Karpas-422 (cell line): ENCODE data around the gene AMDHD1. TPM values are rescaled to one million over a fixed set of nuclear protein-coding genes. Genes with fewer than 3 reads are reported as not detected.

Source experiments
- DNase-seq: peaks from one replicate; pipeline ENCODE4 v3.0.0-alpha.2; 2015
- H2AFZ ChIP-seq: fragments of 200-600 bp; sonication (generic); 2 replicates; pipeline ENCODE4 v1.6.1; 2014; ENCODE audit warnings: antibody characterized with exemption, low read length, mixed read lengths
- H3K27ac ChIP-seq: fragments of 200-600 bp; sonication (generic); 2 replicates; pipeline ENCODE4 v1.5.1; 2014; ENCODE audit warnings: mild to moderate bottlenecking, low read length, moderate library complexity
- H3K27me3 ChIP-seq: fragments of 200-600 bp; sonication (generic); 2 replicates; pipeline ENCODE4 v1.6.1; 2014; ENCODE audit warnings: low read length, mixed read lengths
- H3K36me3 ChIP-seq: fragments of 200-600 bp; sonication (generic); 2 replicates; pipeline ENCODE4 v1.6.1; 2014; ENCODE audit warnings: low read length, mixed read lengths; ENCODE audit not compliant: insufficient read depth
- H3K4me1 ChIP-seq: fragments of 200-600 bp; sonication (generic); 2 replicates; pipeline ENCODE4 v1.6.1; 2014; ENCODE audit warnings: mild to moderate bottlenecking, low read length, mixed read lengths
- H3K4me2 ChIP-seq: fragments of 200-600 bp; sonication (generic); 2 replicates; pipeline ENCODE4 v1.6.1; 2014; ENCODE audit warnings: low read length, low read depth, mild to moderate bottlenecking; ENCODE audit not compliant: poor library complexity, severe bottlenecking
- H3K4me3 ChIP-seq: fragments of 200-600 bp; sonication (generic); 2 replicates; pipeline ENCODE4 v1.5.1; 2014; ENCODE audit warnings: mild to moderate bottlenecking, antibody characterized with exemption, low read length, mixed read lengths
- H3K79me2 ChIP-seq: fragments of 200-600 bp; sonication (generic); 2 replicates; pipeline ENCODE4 v1.6.1; 2014; ENCODE audit warnings: mild to moderate bottlenecking, low read length, mixed read lengths
- H3K9ac ChIP-seq: fragments of 200-600 bp; sonication (generic); 2 replicates; pipeline ENCODE4 v1.6.0; 2014; ENCODE audit warnings: low read length
- H3K9me2 ChIP-seq: fragments of 200-600 bp; sonication (generic), shearing (Covaris generic); replicated peaks from 2 replicates; pipeline ENCODE4 v1.6.0; 2014; ENCODE audit warnings: mild to moderate bottlenecking, low read length, moderate library complexity; ENCODE audit not compliant: insufficient read depth
- H3K9me3 ChIP-seq: fragments of 300-700, 200-600 bp; sonication (generic); 2 replicates; pipeline ENCODE4 v1.6.1; 2014; ENCODE audit warnings: low read length, mixed read lengths
- H4K20me1 ChIP-seq: fragments of 200-600 bp; sonication (generic); 2 replicates; pipeline ENCODE4 v1.6.1; 2014; ENCODE audit warnings: mild to moderate bottlenecking, antibody characterized with exemption, low read length, low read depth; ENCODE audit not compliant: insufficient read depth
- total RNA-seq: library from RNA; depleted of rRNA; stranded (reverse); fragments of >200 nt; shearing (Covaris generic); gene quantifications from 2 replicates; pipeline ENCODE4 v1.2.3, GENCODE V29; 2014; ENCODE audit warnings: low replicate concordance

The AMDHD1 gene
- total RNA-seq, 1 experiment from 2014 or later: 0.56 TPM

- Histone ChIP-seq H3K4me3 (no peak overlapping the region), H3K9ac (no peak overlapping the region), H3K4me2 (no peak overlapping the region), H3K27me3 (no peaks in the 10 kb centered on the region), H2AFZ (no peak overlapping the region), H3K79me2 (no peaks in the 10 kb centered on the region), H3K9me3 (no peaks in the 10 kb centered on the region), H4K20me1 (no peaks in the 10 kb centered on the region), H3K4me1 (no peaks in the 10 kb centered on the region), H3K9me2 (no peaks in the 10 kb centered on the region), H3K36me3 (no peaks in the 10 kb centered on the region), H3K27ac (no peak overlapping the region)
- DNase-seq: no peak
These were observed 35.6 kb downstream of the AMDHD1 start for GRCh38 chr12:95978774-95979173.

DNA sequence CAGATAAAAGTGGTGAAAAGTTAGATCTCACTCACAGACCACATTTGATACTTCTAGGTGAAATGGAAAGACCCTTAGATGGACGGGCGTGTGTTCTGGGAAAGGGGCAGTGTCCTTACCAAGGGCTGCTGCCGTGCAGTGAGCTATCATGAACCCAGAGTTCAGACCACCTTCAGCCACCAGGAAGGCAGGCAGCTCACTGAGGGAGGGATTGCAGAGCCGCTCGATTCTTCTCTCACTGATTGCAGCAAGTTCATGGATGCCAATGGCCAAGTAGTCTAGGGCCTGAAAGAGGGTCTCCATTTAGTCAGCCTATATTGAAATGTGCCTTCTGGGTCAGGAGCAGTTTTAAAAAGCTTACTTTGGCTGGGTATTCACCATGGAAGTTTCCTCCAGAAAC lies 37.3 kb downstream of the AMDHD1 start:
- no peak for DNase-seq
- H3K9me3 ChIP-seq: no peaks in the 10 kb centered on the region

GRCh38 chr12:95982602-95983001 lies 39.5 kb downstream of the AMDHD1 start:
- Histone ChIP-seq H3K4me1 (no peaks in the 10 kb centered on the region), H3K4me3 (no peak overlapping the region), H2AFZ (no peak overlapping the region), H3K79me2 (no peaks in the 10 kb centered on the region), H3K4me2 (no peak overlapping the region), H3K9me2 (no peaks in the 10 kb centered on the region), H3K36me3 (no peaks in the 10 kb centered on the region), H3K9ac (no peak overlapping the region), H3K27me3 (no peaks in the 10 kb centered on the region), H3K27ac (no peak overlapping the region), H3K9me3 (no peaks in the 10 kb centered on the region), H4K20me1 (no peaks in the 10 kb centered on the region)
- DNase-seq: no peak

More for the DNA sequence above, 37.3 kb downstream of the AMDHD1 start:
- Histone ChIP-seq H3K4me1 (no peaks in the 10 kb centered on the region), H3K27me3 (no peaks in the 10 kb centered on the region), H3K4me3 (no peak overlapping the region), H3K4me2 (no peak overlapping the region), H4K20me1 (no peaks in the 10 kb centered on the region), H3K79me2 (no peaks in the 10 kb centered on the region), H3K9me2 (no peaks in the 10 kb centered on the region), H2AFZ (no peak overlapping the region), H3K27ac (no peak overlapping the region), H3K9ac (no peak overlapping the region), H3K36me3 (no peaks in the 10 kb centered on the region)

- H3K9me3 ChIP-seq: no peaks in the 10 kb centered on the region
- no peak overlapping the region for H2AFZ ChIP-seq
- H3K4me3 ChIP-seq: no peak overlapping the region
- no peaks in the 10 kb centered on the region for H3K4me1 ChIP-seq
- no peaks in the 10 kb centered on the region for H3K9me2 ChIP-seq
- H3K9ac ChIP-seq: no peak overlapping the region
- no peak overlapping the region for H3K27ac ChIP-seq
- H3K27me3 ChIP-seq: no peaks in the 10 kb centered on the region
- no peaks in the 10 kb centered on the region for H4K20me1 ChIP-seq
- no peak overlapping the region for H3K4me2 ChIP-seq
- no peaks in the 10 kb centered on the region for H3K36me3 ChIP-seq
- H3K79me2 ChIP-seq: no peaks in the 10 kb centered on the region
- DNase-seq: no peak
These were observed 41.6 kb downstream of the AMDHD1 start for GRCh38 chr12:95984682-95985081.

- H3K9me2 ChIP-seq: no peaks in the 10 kb centered on the region
- no peaks in the 10 kb centered on the region for H3K36me3 ChIP-seq
- no peaks in the 10 kb centered on the region for H3K4me1 ChIP-seq
- H3K27ac ChIP-seq: no peak overlapping the region
- DNase-seq: no peak
- no peak overlapping the region for H3K4me2 ChIP-seq
- H3K79me2 ChIP-seq: no peaks in the 10 kb centered on the region
- H3K27me3 ChIP-seq: no peaks in the 10 kb centered on the region
- H4K20me1 ChIP-seq: no peaks in the 10 kb centered on the region
- no peak overlapping the region for H3K9ac ChIP-seq
- H3K9me3 ChIP-seq: no peaks in the 10 kb centered on the region
- H3K4me3 ChIP-seq: no peak overlapping the region
- H2AFZ ChIP-seq: no peak overlapping the region
These were observed 43.8 kb downstream of the AMDHD1 start for GRCh38 chr12:95986635-95987570.

GRCh38 chr12:95988506-95989275 lies 45.6 kb downstream of the AMDHD1 start:
- DNase-seq: no peak
- Histone ChIP-seq H3K36me3 (no peaks in the 10 kb centered on the region), H3K4me3 (no peak overlapping the region), H4K20me1 (no peaks in the 10 kb centered on the region), H3K79me2 (no peaks in the 10 kb centered on the region), H3K4me2 (no peak overlapping the region), H3K27ac (no peak overlapping the region), H3K27me3 (no peaks in the 10 kb centered on the region), H3K9ac (no peak overlapping the region), H3K9me3 (no peaks in the 10 kb centered on the region), H2AFZ (no peak overlapping the region), H3K4me1 (no peaks in the 10 kb centered on the region), H3K9me2 (no peaks in the 10 kb centered on the region)

DNA sequence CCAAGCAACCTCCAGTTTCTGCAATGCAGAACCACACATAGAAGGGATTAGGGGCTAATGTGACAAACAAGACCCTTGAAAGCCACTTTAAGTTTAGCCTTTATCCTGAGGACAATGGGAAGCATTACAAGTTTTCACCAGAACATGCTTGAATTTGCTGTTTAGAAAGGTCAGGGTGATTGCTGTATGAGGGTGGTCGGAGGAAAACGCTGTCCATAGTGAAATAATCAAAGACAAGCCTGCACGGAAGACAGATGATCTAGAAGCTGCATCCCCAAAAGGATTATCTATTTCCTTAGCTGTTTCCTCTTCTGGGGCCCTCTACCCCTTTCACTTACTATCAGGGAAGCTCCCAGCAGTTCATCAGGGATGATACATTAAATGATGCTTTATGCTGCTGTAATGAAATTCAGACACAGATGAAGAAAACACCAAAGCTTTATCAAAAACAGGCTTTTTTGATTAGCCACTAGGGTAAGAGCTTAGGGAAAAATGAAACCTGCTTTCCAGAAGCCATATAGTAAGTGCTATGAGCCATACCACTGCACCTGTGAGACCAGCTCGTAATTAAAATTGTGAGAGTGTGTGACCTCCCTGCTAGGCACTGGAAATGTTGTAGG lies 46.5 kb downstream of the AMDHD1 start:
- no peak overlapping the region for H3K4me3 ChIP-seq

GRCh38 chr12:95990136-95990535 lies 47.0 kb downstream of the AMDHD1 start:
- Histone ChIP-seq H3K4me3 (no peak overlapping the region), H3K9me3 (no peaks in the 10 kb centered on the region), H3K27ac (no peak overlapping the region), H3K79me2 (no peaks in the 10 kb centered on the region), H4K20me1 (no peaks in the 10 kb centered on the region), H3K27me3 (no peaks in the 10 kb centered on the region), H3K9ac (no peak overlapping the region), H3K9me2 (no peaks in the 10 kb centered on the region), H2AFZ (no peak overlapping the region), H3K4me1 (no peaks in the 10 kb centered on the region), H3K4me2 (no peak overlapping the region), H3K36me3 (no peaks in the 10 kb centered on the region)
- DNase-seq: no peak

More for the DNA sequence above, 46.5 kb downstream of the AMDHD1 start:
- Histone ChIP-seq H3K36me3 (no peaks in the 10 kb centered on the region), H3K9me2 (no peaks in the 10 kb centered on the region), H3K27ac (no peak overlapping the region), H3K79me2 (no peaks in the 10 kb centered on the region), H3K4me1 (no peaks in the 10 kb centered on the region), H3K9me3 (no peaks in the 10 kb centered on the region), H3K9ac (no peak overlapping the region), H4K20me1 (no peaks in the 10 kb centered on the region), H3K27me3 (no peaks in the 10 kb centered on the region), H3K4me2 (no peak overlapping the region), H2AFZ (no peak overlapping the region)
- no peak for DNase-seq
